Caco-2 (cell line): ENCODE measurements around the gene TNP2. TPM values are rescaled to one million over a fixed set of nuclear protein-coding genes. Genes with fewer than 3 reads are reported as not detected.

Source experiments
- BruUV-seq: library from RNA; stranded (reverse); fragments of 400-500 nt; replicated peaks from 2 replicates; lab custom pipeline; 2021; lab: Mats Ljungman, UMichigan
- CTCF ChIA-PET: fragments of 300-600 bp; sonication (Branson Sonifier 250); formaldehyde crosslinking; loops from one replicate; lab custom pipeline; 2022; ENCODE audit warnings: antibody characterized with exemption; lab: Charles Lee
- POLR2A ChIA-PET: fragments of 300-600 bp; sonication (Branson Sonifier 250); formaldehyde crosslinking; loops from one replicate; lab custom pipeline; 2022; ENCODE audit warnings: antibody characterized with exemption; lab: Charles Lee
- DNase-seq, 2 experiments: peaks; one replicate each; pipeline versions ENCODE4 v3.0.0 to v3.0.0-alpha.2; 2020 to 2022
- H3K27me3 ChIP-seq: replicated peaks from 2 replicates; pipeline ENCODE4 v1.6.0; 2011; ENCODE audit warnings: low read length; ENCODE audit not compliant: control insufficient read depth, insufficient read depth
- H3K36me3 ChIP-seq: 2 replicates; pipeline ENCODE4 v1.5.1; 2011; ENCODE audit warnings: low read length; ENCODE audit not compliant: control insufficient read depth, insufficient read depth
- H3K4me1 ChIP-seq: fragments of 250-450 bp; sonication (Bioruptor Pico); 2 replicates; pipeline ENCODE4 v1.5.1; 2020; ENCODE audit warnings: mild to moderate bottlenecking
- H3K4me3 ChIP-seq: 2 replicates; pipeline ENCODE4 v1.5.1; 2011; ENCODE audit warnings: low read depth, mild to moderate bottlenecking, control low read depth, low read length
- H3K9me3 ChIP-seq: fragments of 250-450 bp; sonication (Bioruptor Pico); 2 replicates; pipeline ENCODE4 v1.5.1; 2020; ENCODE audit warnings: mild to moderate bottlenecking, moderate library complexity
- H3K27ac Mint-ChIP-seq: one replicate; pipeline ENCODE4 v1.8.0; 2022; ENCODE audit warnings: mixed read lengths; ENCODE audit not compliant: unreplicated experiment
- H3K27me3 Mint-ChIP-seq: one replicate; pipeline ENCODE4 v1.8.0; 2022; ENCODE audit warnings: mixed read lengths; ENCODE audit not compliant: insufficient read depth, unreplicated experiment
- H3K36me3 Mint-ChIP-seq: one replicate; pipeline ENCODE4 v1.8.0; 2022; ENCODE audit warnings: mild to moderate bottlenecking, mixed read lengths; ENCODE audit not compliant: insufficient read depth, unreplicated experiment
- H3K4me1 Mint-ChIP-seq: one replicate; pipeline ENCODE4 v1.8.0; 2022; ENCODE audit warnings: low read depth, mixed read lengths; ENCODE audit not compliant: unreplicated experiment
- H3K4me3 Mint-ChIP-seq: one replicate; pipeline ENCODE4 v1.8.0; 2022; ENCODE audit warnings: mild to moderate bottlenecking, moderate library complexity, mixed read lengths; ENCODE audit not compliant: unreplicated experiment
- H3K9me3 Mint-ChIP-seq: one replicate; pipeline ENCODE4 v1.8.0; 2022; ENCODE audit warnings: mixed read lengths; ENCODE audit not compliant: unreplicated experiment
- intact Hi-C: fragments of 100-400 bp; cut with micrococcal nuclease; formaldehyde crosslinking; loops from one replicate; pipeline ENCODE4 v1.10.0; 2022; ENCODE audit not compliant: unreplicated experiment
- total RNA-seq: library from RNA; stranded (reverse); gene quantifications from 2 replicates; pipeline ENCODE4 v1.2.3, GENCODE V29; 2022
- TF ChIP-seq, protein P1 (sequence below), 2 experiments: fragments of 200-600 bp in 1 of 2; IDR thresholded peaks; 1 replicate in 1 of 2; 2 replicates in 1 of 2; pipeline versions ENCODE4 v1.5.1 to v1.8.0; 2011 to 2022; ENCODE audit warnings: antibody characterized with exemption in 1 of 2, control low read depth in 1 of 2, inconsistent platforms in 1 of 2, low read depth in 1 of 2, low read length in 1 of 2, mild to moderate bottlenecking in 1 of 2, moderate library complexity in 1 of 2; ENCODE audit not compliant: insufficient read depth in 1 of 2, severe bottlenecking in 1 of 2, unreplicated experiment in 1 of 2

The TNP2 gene
- total RNA-seq, 1 experiment from 2014 or later = not detected

DNA sequence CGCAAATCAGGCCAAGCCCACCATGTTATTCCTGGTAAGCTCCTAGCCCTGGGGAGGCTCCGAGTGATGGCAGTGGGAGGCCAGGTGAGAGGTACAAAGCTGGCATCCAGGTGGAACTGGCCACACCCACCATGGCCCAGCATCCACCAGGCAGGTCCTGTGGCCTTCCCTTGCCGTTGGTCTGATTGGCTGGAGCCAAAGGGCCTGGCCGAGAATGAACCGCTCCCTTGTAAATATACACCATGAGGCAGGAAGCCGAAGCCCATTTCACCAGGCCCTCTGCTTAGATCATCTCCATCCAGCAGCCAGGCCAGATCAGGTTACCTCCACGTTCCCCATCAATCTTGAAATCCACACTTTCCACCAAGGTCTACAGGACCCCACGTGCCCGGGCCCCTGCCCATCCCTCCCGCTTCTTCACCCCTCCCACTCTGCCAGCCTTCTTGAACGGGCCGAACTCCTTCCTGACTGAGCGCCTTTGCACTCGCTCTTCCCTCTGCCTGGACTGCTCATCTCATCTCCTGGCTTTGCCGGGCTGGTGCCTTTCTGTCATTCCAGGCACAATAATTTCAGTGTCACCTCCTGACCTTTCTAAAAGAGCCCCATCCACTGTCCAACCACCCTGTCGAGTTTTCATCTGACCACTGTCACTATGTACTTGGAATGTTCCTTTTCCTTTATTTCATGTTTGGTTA lies 18.9 kb downstream of the TNP2 start:
- Mint-ChIP-seq H3K27me3 (no peaks in the 10 kb centered on the region), H3K4me1 (peaks cover 7% of the 10 kb centered on the region), H3K36me3 (peaks cover 31% of the 10 kb centered on the region), H3K4me3 (no peak overlapping the region), H3K9me3 (no peaks in the 10 kb centered on the region), H3K27ac (no peak overlapping the region)
- TF ChIP-seq, protein P1, sequence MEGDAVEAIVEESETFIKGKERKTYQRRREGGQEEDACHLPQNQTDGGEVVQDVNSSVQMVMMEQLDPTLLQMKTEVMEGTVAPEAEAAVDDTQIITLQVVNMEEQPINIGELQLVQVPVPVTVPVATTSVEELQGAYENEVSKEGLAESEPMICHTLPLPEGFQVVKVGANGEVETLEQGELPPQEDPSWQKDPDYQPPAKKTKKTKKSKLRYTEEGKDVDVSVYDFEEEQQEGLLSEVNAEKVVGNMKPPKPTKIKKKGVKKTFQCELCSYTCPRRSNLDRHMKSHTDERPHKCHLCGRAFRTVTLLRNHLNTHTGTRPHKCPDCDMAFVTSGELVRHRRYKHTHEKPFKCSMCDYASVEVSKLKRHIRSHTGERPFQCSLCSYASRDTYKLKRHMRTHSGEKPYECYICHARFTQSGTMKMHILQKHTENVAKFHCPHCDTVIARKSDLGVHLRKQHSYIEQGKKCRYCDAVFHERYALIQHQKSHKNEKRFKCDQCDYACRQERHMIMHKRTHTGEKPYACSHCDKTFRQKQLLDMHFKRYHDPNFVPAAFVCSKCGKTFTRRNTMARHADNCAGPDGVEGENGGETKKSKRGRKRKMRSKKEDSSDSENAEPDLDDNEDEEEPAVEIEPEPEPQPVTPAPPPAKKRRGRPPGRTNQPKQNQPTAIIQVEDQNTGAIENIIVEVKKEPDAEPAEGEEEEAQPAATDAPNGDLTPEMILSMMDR (IDR thresholded peaks at IDR 0.05; ENCODE audit: insufficient read depth in 1 of 2, low read depth in 1 of 2, low read length in 1 of 2, severe bottlenecking in 1 of 2, unreplicated experiment in 1 of 2) = no peak
- no TSS peak for BruUV-seq
- no peak for DNase-seq
- ChIA-PET POLR2A (no interaction called here), CTCF (no interaction called here)
- Histone ChIP-seq H3K27me3 (no peaks in the 10 kb centered on the region), H3K36me3 (no peaks in the 10 kb centered on the region), H3K4me1 (no peaks in the 10 kb centered on the region), H3K9me3 (no peaks in the 10 kb centered on the region), H3K4me3 (no peak overlapping the region)
- intact Hi-C loops = loop anchor here (10.0 kb wide), 1 partner anchor 145 kb away; no protein-coding TSS in a partner anchor

DNA sequence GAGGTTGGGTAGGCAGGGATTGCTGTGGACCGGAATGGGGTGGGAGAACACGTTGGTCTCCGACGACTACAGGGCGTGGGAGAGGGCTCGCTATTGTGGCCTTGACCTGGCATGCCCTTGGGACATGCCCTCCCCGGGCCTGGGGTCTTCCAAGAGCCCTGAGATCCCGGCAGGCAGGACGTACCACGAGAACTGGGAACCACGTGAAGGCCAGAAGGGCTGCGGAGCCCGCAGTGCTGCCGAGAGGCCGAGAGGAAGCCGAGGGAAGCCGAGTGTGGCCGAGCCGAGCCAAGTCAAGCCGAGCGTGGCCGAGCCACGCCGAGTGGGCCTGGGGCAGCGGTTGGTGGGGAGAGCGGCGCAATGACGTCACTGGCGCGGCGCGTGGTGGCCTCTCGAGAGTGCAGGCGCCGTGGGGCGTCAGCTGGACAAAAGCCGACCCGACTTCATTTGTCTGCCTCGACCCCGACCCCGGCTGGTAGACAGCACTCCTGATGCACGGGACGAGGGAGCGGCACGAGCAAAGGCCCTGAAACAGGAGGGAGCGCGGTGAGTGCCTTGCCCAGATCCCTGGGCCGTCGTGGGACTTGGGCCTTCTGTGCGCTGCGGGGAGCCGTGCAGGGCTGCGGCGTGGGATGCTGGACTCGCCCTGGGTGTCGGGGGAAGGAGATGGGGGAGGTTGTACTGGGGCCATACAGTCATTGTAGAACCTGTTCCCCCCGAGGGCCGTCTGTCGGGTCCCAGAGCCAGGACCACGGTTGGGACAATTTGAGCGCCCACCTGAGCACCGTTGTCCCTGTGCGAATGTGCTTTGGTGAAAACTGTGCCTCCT lies 19.7 kb downstream of the TNP2 start:
- CTCF ChIA-PET = no interaction called here

DNA sequence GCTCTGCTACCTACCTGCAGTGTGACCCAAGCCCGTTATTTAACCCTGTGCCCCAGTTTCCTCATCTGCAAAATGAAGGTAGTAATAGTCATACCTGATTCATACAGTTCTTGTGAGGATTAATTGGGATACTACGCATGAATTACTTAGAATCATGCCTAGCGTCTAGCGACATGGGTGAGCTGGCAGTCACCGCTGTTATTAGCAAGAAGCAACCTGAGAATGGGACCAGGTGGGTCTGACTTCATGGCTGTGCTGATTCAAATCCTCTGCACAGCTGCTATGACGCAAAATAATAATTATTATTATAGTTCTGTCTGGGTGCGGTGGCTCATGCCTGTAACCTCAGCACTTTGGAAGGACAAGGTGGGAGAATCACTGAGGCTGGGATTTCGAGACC lies 21.0 kb downstream of the TNP2 start:
- Mint-ChIP-seq H3K4me1 (peaks cover 6% of the 10 kb centered on the region), H3K9me3 (no peaks in the 10 kb centered on the region), H3K27ac (no peak overlapping the region), H3K27me3 (no peaks in the 10 kb centered on the region), H3K36me3 (peaks cover 21% of the 10 kb centered on the region), H3K4me3 (no peak overlapping the region)
- TF ChIP-seq, protein P1 (IDR thresholded peaks at IDR 0.05; ENCODE audit: insufficient read depth in 1 of 2, low read depth in 1 of 2, low read length in 1 of 2, severe bottlenecking in 1 of 2, unreplicated experiment in 1 of 2) = no peak
- Histone ChIP-seq H3K36me3 (no peaks in the 10 kb centered on the region), H3K4me1 (no peaks in the 10 kb centered on the region), H3K4me3 (no peak overlapping the region), H3K27me3 (no peaks in the 10 kb centered on the region), H3K9me3 (no peaks in the 10 kb centered on the region)
- no peak for DNase-seq
- intact Hi-C loops = no loop called here
- no TSS peak for BruUV-seq
- POLR2A ChIA-PET = no interaction called here
- CTCF ChIA-PET = no interaction called here

More for the DNA sequence above, 19.7 kb downstream of the TNP2 start:
- peaks cover 7% of the 10 kb centered on the region for H3K4me1 Mint-ChIP-seq
- Histone ChIP-seq H3K4me1 (no peaks in the 10 kb centered on the region), H3K27me3 (no peaks in the 10 kb centered on the region), H3K4me3 (no peak overlapping the region), H3K9me3 (no peaks in the 10 kb centered on the region), H3K36me3 (no peaks in the 10 kb centered on the region)
- DNase-seq = no peak
- TF ChIP-seq, protein P1 (IDR thresholded peaks at IDR 0.05; ENCODE audit: insufficient read depth in 1 of 2, low read depth in 1 of 2, low read length in 1 of 2, severe bottlenecking in 1 of 2, unreplicated experiment in 1 of 2) = no peak
- no peak overlapping the region for H3K4me3 Mint-ChIP-seq
- no peak overlapping the region for H3K27ac Mint-ChIP-seq
- POLR2A ChIA-PET = no interaction called here
- H3K36me3 Mint-ChIP-seq = peaks cover 27% of the 10 kb centered on the region
- no peaks in the 10 kb centered on the region for H3K9me3 Mint-ChIP-seq
- BruUV-seq = no TSS peak
- intact Hi-C loops = loop anchor here (10.0 kb wide), 1 partner anchor 145 kb away; no protein-coding TSS in a partner anchor
- H3K27me3 Mint-ChIP-seq = no peaks in the 10 kb centered on the region
